Brain microvascular endothelial cell (primary cell): Measurements from ENCODE around the gene SORCS1.

ENCODE experiments used
- DNase-seq: peaks from one replicate; pipeline ENCODE4 v3.0.0-alpha.2; 2020
- H3K27ac ChIP-seq: fragments of 250-450 bp; sonication (Bioruptor Pico); 2 replicates; pipeline ENCODE4 v1.5.1; 2020; ENCODE audit warnings: mild to moderate bottlenecking, moderate library complexity
- H3K27me3 ChIP-seq: fragments of 250-450 bp; sonication (Bioruptor Pico); replicated peaks from 2 replicates; pipeline ENCODE4 v1.5.1; 2020; ENCODE audit warnings: mild to moderate bottlenecking
- H3K36me3 ChIP-seq: fragments of 250-450 bp; sonication (Bioruptor Pico); replicated peaks from 2 replicates; pipeline ENCODE4 v1.5.1; 2020; ENCODE audit warnings: mild to moderate bottlenecking
- H3K4me3 ChIP-seq: 2 replicates; pipeline ENCODE4 v1.5.1; 2011; ENCODE audit warnings: low read depth, mild to moderate bottlenecking, control low read depth, low read length, moderate library complexity
- in situ Hi-C: cut with HindIII; loops from 2 replicates; pipeline ENCODE4 v1.10.0; 2017; ENCODE audit warnings: low sequenced_read_pairs, low pct_ligation_motif_present
- TF ChIP-seq, protein P1 (sequence below): IDR thresholded peaks from 2 replicates; pipeline ENCODE4 v1.5.1; 2011; ENCODE audit warnings: low read depth, mild to moderate bottlenecking, moderate library complexity, low read length, control low read depth, inconsistent platforms; ENCODE audit errors: missing control alignments

The SORCS1 gene

DNA sequence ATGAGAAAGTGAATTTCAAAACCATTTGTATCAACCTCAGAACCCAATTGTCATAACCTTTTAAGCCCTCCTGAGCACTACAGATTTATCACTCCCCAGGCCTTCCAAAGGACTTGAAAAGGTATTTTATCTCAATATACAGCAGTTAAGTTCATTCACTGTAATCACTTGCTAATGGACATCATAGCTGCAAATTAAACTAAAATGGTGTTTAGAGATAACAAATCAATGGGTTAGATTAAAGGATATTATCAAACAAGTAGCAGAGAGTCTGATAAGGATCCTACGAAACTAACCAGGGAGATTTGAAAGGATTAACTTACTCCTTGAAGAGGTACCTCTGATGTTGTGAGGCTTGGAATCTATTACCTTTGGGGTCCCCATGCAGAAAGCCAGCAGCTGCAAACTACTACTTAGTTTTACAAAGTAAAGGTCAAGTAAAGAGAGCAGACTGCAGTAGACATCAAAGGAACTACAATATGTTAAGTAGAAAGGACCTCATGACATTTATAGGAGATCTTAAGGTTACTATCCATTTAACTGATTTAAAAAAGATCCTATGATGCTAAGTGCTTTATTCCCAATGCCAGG, 359.4 kb downstream of the SORCS1 start:
- in situ Hi-C loops: no loop called here
- TF ChIP-seq, protein P1, sequence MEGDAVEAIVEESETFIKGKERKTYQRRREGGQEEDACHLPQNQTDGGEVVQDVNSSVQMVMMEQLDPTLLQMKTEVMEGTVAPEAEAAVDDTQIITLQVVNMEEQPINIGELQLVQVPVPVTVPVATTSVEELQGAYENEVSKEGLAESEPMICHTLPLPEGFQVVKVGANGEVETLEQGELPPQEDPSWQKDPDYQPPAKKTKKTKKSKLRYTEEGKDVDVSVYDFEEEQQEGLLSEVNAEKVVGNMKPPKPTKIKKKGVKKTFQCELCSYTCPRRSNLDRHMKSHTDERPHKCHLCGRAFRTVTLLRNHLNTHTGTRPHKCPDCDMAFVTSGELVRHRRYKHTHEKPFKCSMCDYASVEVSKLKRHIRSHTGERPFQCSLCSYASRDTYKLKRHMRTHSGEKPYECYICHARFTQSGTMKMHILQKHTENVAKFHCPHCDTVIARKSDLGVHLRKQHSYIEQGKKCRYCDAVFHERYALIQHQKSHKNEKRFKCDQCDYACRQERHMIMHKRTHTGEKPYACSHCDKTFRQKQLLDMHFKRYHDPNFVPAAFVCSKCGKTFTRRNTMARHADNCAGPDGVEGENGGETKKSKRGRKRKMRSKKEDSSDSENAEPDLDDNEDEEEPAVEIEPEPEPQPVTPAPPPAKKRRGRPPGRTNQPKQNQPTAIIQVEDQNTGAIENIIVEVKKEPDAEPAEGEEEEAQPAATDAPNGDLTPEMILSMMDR: no peak
- no peak overlapping the region for H3K4me3 ChIP-seq
- H3K36me3 ChIP-seq: no peaks in the 10 kb centered on the region
- no peak for DNase-seq
- no peak overlapping the region for H3K27ac ChIP-seq
- H3K27me3 ChIP-seq: no peaks in the 10 kb centered on the region

DNA sequence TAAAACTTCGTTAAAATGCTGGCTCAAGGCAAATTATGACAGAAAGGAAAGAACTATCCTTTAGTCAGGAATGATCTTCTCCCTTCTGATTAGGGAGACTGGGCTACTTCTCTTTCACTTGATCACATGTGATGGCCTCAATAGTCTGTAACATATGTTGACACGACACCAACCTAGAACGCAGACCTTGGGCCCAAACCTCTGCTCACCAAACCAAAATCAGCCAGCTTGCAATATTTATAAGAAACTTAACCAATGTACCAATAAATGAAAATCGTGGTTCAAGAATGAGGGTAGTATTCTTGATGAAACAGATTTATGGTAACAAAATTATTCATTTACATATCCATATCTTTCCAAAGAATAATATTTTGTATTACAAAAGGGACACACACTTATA, 361.6 kb downstream of the SORCS1 start:
- in situ Hi-C loops: no loop called here
- Histone ChIP-seq H3K36me3 (no peaks in the 10 kb centered on the region), H3K27me3 (no peaks in the 10 kb centered on the region), H3K4me3 (no peak overlapping the region), H3K27ac (no peak overlapping the region)
- TF ChIP-seq, protein P1: no peak
- DNase-seq: no peak

DNA sequence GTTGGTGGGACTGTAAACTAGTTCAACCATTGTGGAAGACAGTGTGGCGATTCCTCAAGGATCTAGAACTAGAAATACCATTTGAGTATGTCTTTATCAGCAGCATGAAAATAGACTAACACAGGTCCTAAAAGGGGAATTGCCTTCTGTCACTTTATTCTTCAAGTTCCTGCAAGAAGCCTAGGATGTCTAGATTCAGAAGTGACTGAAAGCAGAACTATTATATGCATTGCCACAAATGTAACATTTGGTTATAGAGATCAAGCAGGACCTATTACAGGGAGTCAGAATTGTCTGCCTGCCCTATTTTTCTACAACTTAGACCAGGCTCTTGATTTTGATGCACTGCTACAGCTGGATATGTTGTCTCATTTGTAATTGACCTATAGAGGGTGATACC, 364.7 kb downstream of the SORCS1 start:
- H3K36me3 ChIP-seq: no peaks in the 10 kb centered on the region
- DNase-seq: no peak
- in situ Hi-C loops: no loop called here
- no peak overlapping the region for H3K27ac ChIP-seq
- TF ChIP-seq, protein P1: no peak
- no peak overlapping the region for H3K4me3 ChIP-seq
- no peaks in the 10 kb centered on the region for H3K27me3 ChIP-seq

DNA sequence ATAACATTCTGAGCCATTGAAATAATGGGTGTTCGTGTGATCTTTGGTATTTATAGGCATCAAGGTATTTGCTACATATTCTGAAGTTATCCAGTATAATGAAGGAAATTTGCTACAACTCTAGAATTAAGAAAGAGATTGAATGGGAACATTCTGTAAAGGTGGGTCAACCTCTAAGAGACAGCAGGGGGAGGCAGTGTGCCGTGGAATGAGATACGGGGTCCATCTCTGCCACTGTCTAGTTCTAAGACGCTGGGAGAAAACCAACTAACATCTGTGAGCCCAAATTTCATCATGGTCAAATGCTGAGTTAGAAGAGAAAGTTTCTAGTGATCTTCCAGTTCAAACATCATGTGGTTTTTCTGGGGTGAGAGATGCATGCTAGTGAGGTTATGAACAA, 368.9 kb downstream of the SORCS1 start:
- Histone ChIP-seq H3K27me3 (no peaks in the 10 kb centered on the region), H3K36me3 (no peaks in the 10 kb centered on the region), H3K4me3 (no peak overlapping the region), H3K27ac (no peak overlapping the region)
- TF ChIP-seq, protein P1: peak; percentile 9
- in situ Hi-C loops: no loop called here
- DNase-seq: no peak

DNA sequence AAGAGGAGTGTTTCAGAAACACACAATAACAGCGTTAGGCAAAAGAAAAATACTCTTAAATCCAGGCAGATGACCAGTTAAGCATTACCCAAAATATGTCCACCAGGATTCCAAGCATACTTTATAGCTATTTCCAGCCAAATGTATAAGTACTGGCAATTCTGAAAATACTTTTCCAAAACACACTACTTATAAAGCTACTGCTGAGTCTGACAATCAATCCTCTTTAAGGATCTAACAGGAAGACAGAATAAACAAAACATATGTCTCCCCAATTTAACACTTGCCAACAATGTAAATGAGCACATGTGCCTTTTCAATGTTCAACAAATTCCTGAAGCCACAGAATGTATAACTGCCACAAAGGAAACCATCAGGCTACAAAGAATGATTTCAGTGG, 370.9 kb downstream of the SORCS1 start:
- Histone ChIP-seq H3K36me3 (no peaks in the 10 kb centered on the region), H3K27ac (no peak overlapping the region), H3K4me3 (no peak overlapping the region), H3K27me3 (no peaks in the 10 kb centered on the region)
- TF ChIP-seq, protein P1: no peak
- in situ Hi-C loops: no loop called here
- no peak for DNase-seq

DNA sequence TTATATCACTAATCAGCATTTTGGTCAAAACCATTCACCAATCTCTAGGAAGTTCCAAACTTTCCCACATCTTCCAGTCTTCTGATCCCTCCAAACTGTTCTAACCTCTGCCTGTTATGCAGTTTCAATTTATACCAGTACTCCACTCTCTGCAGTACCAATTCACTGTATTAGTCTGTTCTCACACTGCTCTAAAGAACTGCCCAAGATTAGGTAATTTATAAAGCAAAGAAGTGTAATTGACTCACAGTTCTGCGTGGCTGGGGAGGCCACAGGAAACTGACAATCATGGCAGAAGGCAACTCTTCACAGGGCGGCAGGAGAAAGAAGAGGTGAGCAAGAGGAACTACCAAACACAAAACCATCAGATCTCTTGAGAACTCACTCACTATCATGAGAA, 374.9 kb downstream of the SORCS1 start:
- DNase-seq: no peak
- Histone ChIP-seq H3K27ac (no peak overlapping the region), H3K27me3 (no peaks in the 10 kb centered on the region), H3K4me3 (no peak overlapping the region), H3K36me3 (no peaks in the 10 kb centered on the region)
- in situ Hi-C loops: no loop called here
- TF ChIP-seq, protein P1: no peak
